Pancreas (tissue), 10 donors: Measurements from ENCODE around the gene RBMS3. TPM values are rescaled to one million over a fixed set of nuclear protein-coding genes. Genes with fewer than 3 reads are reported as not detected.
"Not testable (repeated sequence)": the region's sequence is repeated elsewhere in the genome, so short reads cannot be mapped to it uniquely, and the experiment has no call there.

Experiments
- ATAC-seq, 4 donors: fragments of 200-7000 bp; cut with Tn5 transposase; one replicate each; pipeline versions ENCODE4 v1.8.0 to v1.9.1; 2020; ENCODE audit warnings: mild to moderate bottlenecking in 4 of 4, moderate library complexity in 4 of 4
- DNase-seq, 6 donors: peaks; one replicate each; pipeline ENCODE4 v3.0.0-alpha.2; 2020
- FAIRE-seq: peaks from 2 replicates; lab custom pipeline; 2012; peaks lifted over from hg19 to GRCh38; lab: Jason Lieb, UNC
- H3K27ac ChIP-seq, 4 donors: fragments of 200-600 bp; sonication (generic); 1 replicate in 3 of 4; 2 replicates in 1 of 4; pipeline versions ENCODE4 v1.5.0 to v1.8.0; 2020
- H3K27me3 ChIP-seq, 4 donors: fragments of 200-600 bp; one replicate each; pipeline ENCODE4 v1.8.0; 2021
- H3K36me3 ChIP-seq, 3 donors: fragments of 200-600 bp; sonication (generic) in 1 of 3; one replicate each; pipeline versions ENCODE4 v1.5.0 to v1.8.0; 2020 to 2021
- H3K4me1 ChIP-seq, 3 donors: fragments of 200-600 bp; one replicate each; pipeline ENCODE4 v1.8.0; 2021
- H3K4me3 ChIP-seq, 4 donors: fragments of 200-600 bp; sonication (generic) in 2 of 4; one replicate each; pipeline versions ENCODE4 v1.5.0 to v1.8.0; 2020 to 2021
- H3K9me3 ChIP-seq, 4 donors: fragments of 200-600 bp; one replicate each; pipeline ENCODE4 v1.8.0; 2021
- WGBS, 2 donors: extraction: QIAGEN DNeasy Blood & Tissue Kit; methylation state at CpG; one replicate each; pipeline ENCODE4 v1.1.7; 2013; 5-methylcytosine and 5-hydroxymethylcytosine counted together
- intact Hi-C, 3 donors: fragments of 100-400 bp; cut with DNase I; formaldehyde crosslinking; loops; one replicate each; pipeline versions ENCODE4 v1.11.1 to v1.14.2; 2022
- polyA plus RNA-seq, 2 donors: library from polyadenylated mRNA; stranded (reverse); fragments of 200-250 nt; gene quantifications; one replicate each; pipeline ENCODE4 v1.2.3, GENCODE V29; 2013
- total RNA-seq, 6 donors: library from RNA; stranded (reverse); fragmentation: NEBNext Ultra II Directional in 4 of 6; extraction: Animal tissue kit (Norgen Biotek cat#: 25700) in 4 of 6; gene quantifications; one replicate each; pipeline versions ENCODE4 v1.2.1 to v1.2.4, GENCODE V29; 2021 to 2023
- TF ChIP-seq, protein P1 (sequence below), 4 donors: fragments of 200-600 bp; sonication (generic) in 3 of 4; IDR thresholded peaks; one replicate each; pipeline versions ENCODE4 v1.5.0 to v1.8.0; 2021; ENCODE audit warnings: antibody characterized with exemption in 4 of 4
- donor health status: healthy with polysubstance abuse.
- donor health status: DM: no; HTN: no; CAD: no; lungs with moderate emphysema.
- donor health status: DM: no; HTN: no; CAD: no.
- donor health status: control.
- donor health status: control.
- donor health status: Bipolar disorder and iron deficiency.
- donor health status: DM: yes; HTN: yes; CAD: no.
- donor health status: DM: no; HTN: no; CAD: no.
- donor health status: DM: no; HTN: no; CAD: no.
- donor health status: DM: yes; HTN: yes; CAD: no.

The RBMS3 gene
- total and polyA plus RNA-seq, 8 donors = 4.0 to 10.0 (median 6.6) TPM

GRCh38 chr3:29465836-29466235, 185.0 kb downstream of the RBMS3 start:
- no peak for FAIRE-seq
- intact Hi-C loops = no loop called here
- Histone ChIP-seq H3K27me3 (no peaks in the 10 kb centered on the region), H3K9me3 (no peaks in the 10 kb centered on the region), H3K4me3 (no peak overlapping the region), H3K27ac (no peak overlapping the region), H3K4me1 (no peaks in the 10 kb centered on the region), H3K36me3 (no peaks in the 10 kb centered on the region)
- TF ChIP-seq, protein P1, sequence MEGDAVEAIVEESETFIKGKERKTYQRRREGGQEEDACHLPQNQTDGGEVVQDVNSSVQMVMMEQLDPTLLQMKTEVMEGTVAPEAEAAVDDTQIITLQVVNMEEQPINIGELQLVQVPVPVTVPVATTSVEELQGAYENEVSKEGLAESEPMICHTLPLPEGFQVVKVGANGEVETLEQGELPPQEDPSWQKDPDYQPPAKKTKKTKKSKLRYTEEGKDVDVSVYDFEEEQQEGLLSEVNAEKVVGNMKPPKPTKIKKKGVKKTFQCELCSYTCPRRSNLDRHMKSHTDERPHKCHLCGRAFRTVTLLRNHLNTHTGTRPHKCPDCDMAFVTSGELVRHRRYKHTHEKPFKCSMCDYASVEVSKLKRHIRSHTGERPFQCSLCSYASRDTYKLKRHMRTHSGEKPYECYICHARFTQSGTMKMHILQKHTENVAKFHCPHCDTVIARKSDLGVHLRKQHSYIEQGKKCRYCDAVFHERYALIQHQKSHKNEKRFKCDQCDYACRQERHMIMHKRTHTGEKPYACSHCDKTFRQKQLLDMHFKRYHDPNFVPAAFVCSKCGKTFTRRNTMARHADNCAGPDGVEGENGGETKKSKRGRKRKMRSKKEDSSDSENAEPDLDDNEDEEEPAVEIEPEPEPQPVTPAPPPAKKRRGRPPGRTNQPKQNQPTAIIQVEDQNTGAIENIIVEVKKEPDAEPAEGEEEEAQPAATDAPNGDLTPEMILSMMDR (IDR thresholded peaks at IDR 0.05) = no peak
- peak in 1 of 4 donors; percentile 34 for ATAC-seq
- WGBS, 2 donors = 12% methylated on average over 2 of the region's 2 CpGs
- no peak for DNase-seq

DNA sequence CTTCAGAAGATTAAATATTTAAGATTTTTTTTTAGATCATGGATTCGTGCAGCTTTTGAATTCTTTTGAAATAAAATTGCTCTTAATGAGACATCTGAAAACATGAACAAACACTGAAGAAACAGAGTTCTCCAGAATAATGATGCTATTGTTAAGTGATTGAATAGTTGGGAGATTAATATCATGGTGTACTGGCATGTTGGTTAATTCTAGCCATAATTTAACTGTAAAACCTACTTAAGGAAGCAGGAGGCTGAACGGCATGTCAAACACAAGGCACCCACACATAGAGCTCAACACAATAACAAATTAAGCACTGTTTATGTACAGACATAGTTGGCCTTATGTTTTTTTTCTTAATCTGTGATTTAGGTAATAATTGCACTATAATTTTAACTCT, 185.6 kb downstream of the RBMS3 start:
- Histone ChIP-seq H3K4me3 (no peak overlapping the region), H3K27me3 (no peaks in the 10 kb centered on the region), H3K4me1 (no peaks in the 10 kb centered on the region), H3K27ac (no peak overlapping the region), H3K36me3 (no peaks in the 10 kb centered on the region), H3K9me3 (no peaks in the 10 kb centered on the region)
- intact Hi-C loops = no loop called here
- 24 to 26% methylated on average over 2 of the region's 2 CpGs for WGBS, 2 donors
- ATAC-seq (peak in 1 of 4 donors; percentile 53), FAIRE-seq (no peak), DNase-seq (no peak)
- TF ChIP-seq, protein P1 (IDR thresholded peaks at IDR 0.05) = no peak

GRCh38 chr3:29468187-29468586, 187.3 kb downstream of the RBMS3 start:
- Histone ChIP-seq H3K9me3 (no peaks in the 10 kb centered on the region), H3K27ac (no peak overlapping the region), H3K36me3 (no peaks in the 10 kb centered on the region), H3K4me1 (no peaks in the 10 kb centered on the region), H3K4me3 (no peak overlapping the region), H3K27me3 (no peaks in the 10 kb centered on the region)
- intact Hi-C loops = no loop called here
- TF ChIP-seq, protein P1 (IDR thresholded peaks at IDR 0.05) = no peak
- 84 to 90% methylated on average over 4 of the region's 4 CpGs for WGBS, 2 donors
- ATAC-seq (no peak), DNase-seq (no peak), FAIRE-seq (no peak)

GRCh38 chr3:29473481-29474170, 192.8 kb downstream of the RBMS3 start:
- 83 to 88% methylated on average over 38 to 41 of the region's 41 CpGs for WGBS, 2 donors
- H3K36me3 ChIP-seq, H3K9me3 ChIP-seq, H3K4me3 ChIP-seq, intact Hi-C loops, H3K27me3 ChIP-seq, FAIRE-seq, H3K27ac ChIP-seq, ATAC-seq, H3K4me1 ChIP-seq: not testable (repeated sequence)
- peak in 2 of 6 donors; percentile 14 to 52 for DNase-seq

DNA sequence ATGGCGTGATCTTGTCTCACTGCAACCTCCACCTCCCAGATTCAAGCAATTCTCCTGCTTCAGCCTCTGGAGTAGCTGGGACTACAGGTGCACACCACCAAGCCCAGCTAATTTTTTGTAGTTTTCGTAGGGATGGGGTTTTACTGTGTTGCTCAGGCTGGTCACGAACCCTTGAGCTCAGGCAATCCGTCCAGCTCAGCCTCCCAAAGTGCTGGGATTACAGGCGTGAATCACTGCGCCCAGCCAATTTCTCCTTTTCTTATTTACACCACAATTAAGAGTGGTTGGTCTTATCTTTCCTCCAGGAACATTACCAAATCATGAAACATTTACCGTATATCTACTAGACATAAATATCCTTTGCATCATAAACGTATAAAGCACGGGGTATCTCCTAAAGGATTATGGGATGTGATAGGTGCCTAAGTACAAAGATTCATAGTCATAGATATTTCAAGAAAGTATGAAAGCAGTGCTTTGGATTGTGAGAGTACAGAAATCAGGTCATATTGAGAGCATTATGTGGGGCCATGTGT, 194.5 kb downstream of the RBMS3 start:
- no peaks in the 10 kb centered on the region for H3K9me3 ChIP-seq
- H3K27ac ChIP-seq = no peak overlapping the region
- no peaks in the 10 kb centered on the region for H3K36me3 ChIP-seq
- TF ChIP-seq, protein P1 (IDR thresholded peaks at IDR 0.05) = no peak
- ATAC-seq (no peak), FAIRE-seq (no peak), DNase-seq (no peak)
- no peaks in the 10 kb centered on the region for H3K27me3 ChIP-seq
- no peak overlapping the region for H3K4me3 ChIP-seq
- 63 to 75% methylated on average over 9 of the region's 9 CpGs for WGBS, 2 donors
- intact Hi-C loops = no loop called here
- no peaks in the 10 kb centered on the region for H3K4me1 ChIP-seq
